Measurements from ENCODE around the gene HMOX1. TPM values are rescaled to one million over a fixed set of nuclear protein-coding genes. Genes with fewer than 3 reads are reported as not detected.
A peak's percentile ranks its signal among the peaks of the same experiment; 100 is the strongest.

HMOX1 gene
- total and polyA plus RNA-seq, 2 of the 13 experiments (the other 11 are each of a cell fraction or from before 2014, with no cell fraction given), result 53.6 to 67.4 TPM

GRCh38 chr22:35379146-35379993, 1.5 kb upstream of the HMOX1 start (continued):
- TF ChIP-seq IRX3 (CRISPR knock-in tag; IDR thresholded peaks at IDR 0.05; ENCODE audit: borderline replicate concordance, low read depth), result no peak
- TF ChIP-seq ZNF770 (CRISPR knock-in tag; IDR thresholded peaks at IDR 0.05), result peak; percentile 93
- TF ChIP-seq MTA3 (CRISPR knock-in tag; IDR thresholded peaks at IDR 0.05), result no peak
- TF ChIP-seq ISL2 (CRISPR knock-in tag; IDR thresholded peaks at IDR 0.05), result 0 out of 2 replicates have a peak, but pooled peaks have one; percentile 5
- TF ChIP-seq RFX1 (IDR thresholded peaks at IDR 0.05), result no peak
- no peak for TF ChIP-seq TFDP2 (CRISPR knock-in tag; IDR thresholded peaks at IDR 0.05)
- TF ChIP-seq FOXP4 (CRISPR knock-in tag; IDR thresholded peaks at IDR 0.05), result peak; percentile 36
- TF ChIP-seq PAWR (CRISPR knock-in tag; IDR thresholded peaks at IDR 0.05; ENCODE audit: borderline replicate concordance), result no peak
- no peak for TF ChIP-seq ZBTB42 (CRISPR knock-in tag; IDR thresholded peaks at IDR 0.05)
- no peak for TF ChIP-seq YEATS4 (CRISPR knock-in tag; IDR thresholded peaks at IDR 0.05; ENCODE audit: borderline replicate concordance)
- peak; percentile 24; the same call in 1 of the 2 replicates for TF ChIP-seq SOX5 (CRISPR knock-in tag; IDR thresholded peaks at IDR 0.05; ENCODE audit: borderline replicate concordance)
- TF ChIP-seq HNRNPLL (IDR thresholded peaks at IDR 0.05; ENCODE audit: low read depth, low read length, poor library complexity, severe bottlenecking), result no peak
- TF ChIP-seq KDM6A (CRISPR knock-in tag; IDR thresholded peaks at IDR 0.05; ENCODE audit: low read depth), result peak; percentile 34; the same call in 1 of the 2 replicates
- TF ChIP-seq ARID5B (CRISPR knock-in tag; IDR thresholded peaks at IDR 0.05), result peak; percentile 52
- TF ChIP-seq MIER3 (CRISPR knock-in tag; IDR thresholded peaks at IDR 0.05; ENCODE audit: borderline replicate concordance), result no peak
- no peak for TF ChIP-seq ZBTB25 (CRISPR knock-in tag; IDR thresholded peaks at IDR 0.05)
